Measurements from ENCODE around the gene WIPF3. TPM values are rescaled to one million over a fixed set of nuclear protein-coding genes. Genes with fewer than 3 reads are reported as not detected.
A peak's percentile ranks its signal among the peaks of the same experiment; 100 is the strongest.

The WIPF3 gene
- total and polyA plus RNA-seq, 10 donors = 0.17 to 1.5 (median 0.65) TPM

DNA sequence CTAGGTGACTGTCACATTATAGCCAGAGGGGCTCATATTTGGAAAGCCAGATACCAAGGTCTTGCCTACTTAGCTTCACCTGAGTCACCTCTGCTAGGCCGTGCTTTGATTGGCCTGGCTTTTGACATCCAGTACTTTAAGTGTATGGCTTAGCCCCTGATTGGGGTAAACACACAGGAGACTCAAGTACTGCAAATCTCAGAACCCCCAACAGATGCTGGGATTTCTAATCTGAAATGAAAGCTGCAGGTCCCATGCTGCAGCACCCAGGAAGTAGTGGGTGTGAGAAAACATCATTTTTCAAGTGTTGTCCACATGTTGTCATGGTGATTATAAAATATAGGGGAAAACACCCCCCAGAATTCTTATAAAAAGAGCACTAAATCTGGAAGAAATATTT, 76.2 kb downstream of the WIPF3 start:
- Histone ChIP-seq H3K27me3 (replicated peaks in 1 of 7) (peaks cover 0 to 31% (median 0%) of the 10 kb centered on the region in 7 donors), H3K36me3 (no peaks in the 10 kb centered on the region), H3K4me1 (peaks cover 0 to 13% (median 2%) of the 10 kb centered on the region in 6 donors), H3K27ac (no peak overlapping the region), H3K9me3 (no peaks in the 10 kb centered on the region), H3K4me3 (no peak overlapping the region)
- DNase-seq = no peak
- intact Hi-C loops (cut with DNase I; ENCODE audit: low total_unique reads) = no loop called here
- TF ChIP-seq POLR2AphosphoS5 (IDR thresholded peaks at IDR 0.05) = no peak
- no peak for TF ChIP-seq POLR2A (IDR thresholded peaks at IDR 0.05)
- TF ChIP-seq, protein P1, sequence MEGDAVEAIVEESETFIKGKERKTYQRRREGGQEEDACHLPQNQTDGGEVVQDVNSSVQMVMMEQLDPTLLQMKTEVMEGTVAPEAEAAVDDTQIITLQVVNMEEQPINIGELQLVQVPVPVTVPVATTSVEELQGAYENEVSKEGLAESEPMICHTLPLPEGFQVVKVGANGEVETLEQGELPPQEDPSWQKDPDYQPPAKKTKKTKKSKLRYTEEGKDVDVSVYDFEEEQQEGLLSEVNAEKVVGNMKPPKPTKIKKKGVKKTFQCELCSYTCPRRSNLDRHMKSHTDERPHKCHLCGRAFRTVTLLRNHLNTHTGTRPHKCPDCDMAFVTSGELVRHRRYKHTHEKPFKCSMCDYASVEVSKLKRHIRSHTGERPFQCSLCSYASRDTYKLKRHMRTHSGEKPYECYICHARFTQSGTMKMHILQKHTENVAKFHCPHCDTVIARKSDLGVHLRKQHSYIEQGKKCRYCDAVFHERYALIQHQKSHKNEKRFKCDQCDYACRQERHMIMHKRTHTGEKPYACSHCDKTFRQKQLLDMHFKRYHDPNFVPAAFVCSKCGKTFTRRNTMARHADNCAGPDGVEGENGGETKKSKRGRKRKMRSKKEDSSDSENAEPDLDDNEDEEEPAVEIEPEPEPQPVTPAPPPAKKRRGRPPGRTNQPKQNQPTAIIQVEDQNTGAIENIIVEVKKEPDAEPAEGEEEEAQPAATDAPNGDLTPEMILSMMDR (IDR thresholded peaks at IDR 0.05 in 8 of 11, conservative IDR thresholded peaks at IDR 0.05 in 3 of 11) = no peak
- 91 to 100% (median 100%) methylated on average over 1 of the region's 1 CpG for WGBS, 5 donors

DNA sequence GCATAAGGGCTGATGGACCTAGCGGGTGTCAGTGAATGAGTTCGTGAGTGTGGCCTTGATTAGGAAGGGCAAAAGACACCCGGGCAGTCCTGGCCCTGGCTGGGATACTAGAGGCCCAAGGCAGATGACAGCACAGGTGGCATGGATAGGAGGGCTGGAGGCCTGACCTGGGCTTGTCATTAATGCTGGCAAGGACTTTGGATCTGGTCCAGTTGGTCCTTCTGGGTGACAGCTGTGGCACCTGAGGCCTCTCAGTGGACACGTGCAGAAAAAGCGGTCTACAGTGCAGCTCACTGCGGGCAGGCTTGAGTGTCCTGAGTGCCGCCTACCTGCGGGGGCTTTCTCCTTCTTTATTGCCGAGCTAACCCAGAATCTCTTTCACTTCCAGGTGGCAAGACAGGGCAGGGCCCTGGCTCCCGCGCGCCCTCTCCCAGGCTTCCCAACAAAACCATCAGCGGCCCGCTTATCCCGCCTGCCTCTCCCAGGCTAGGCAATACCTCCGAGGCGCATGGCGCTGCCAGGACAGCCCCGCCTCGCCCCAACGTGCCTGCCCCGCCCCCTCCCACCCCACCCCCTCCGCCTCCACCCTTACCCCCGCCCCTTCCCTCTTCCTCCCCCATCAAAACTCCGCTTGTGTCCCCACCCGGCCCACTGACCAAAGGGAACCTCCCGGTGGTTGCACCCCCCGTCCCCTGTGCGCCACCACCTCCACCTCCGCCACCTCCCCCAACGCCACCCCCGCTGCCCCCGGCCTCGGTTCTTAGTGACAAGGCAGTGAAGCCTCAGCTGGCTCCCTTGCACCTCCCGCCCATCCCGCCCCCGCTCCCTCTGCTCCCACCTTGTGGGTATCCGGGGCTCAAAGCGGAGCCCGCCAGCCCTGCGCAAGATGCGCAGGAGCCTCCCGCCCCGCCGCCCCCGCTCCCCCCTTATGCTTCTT, 77.4 kb downstream of the WIPF3 start:
- Histone ChIP-seq H3K4me3 (peak overlapping the region in 3 of 8 donors; percentile 6 to 53 (median 13)), H3K27ac (no peak overlapping the region), H3K36me3 (no peaks in the 10 kb centered on the region), H3K4me1 (peaks cover 0 to 12% (median 2%) of the 10 kb centered on the region in 6 donors), H3K9me3 (no peaks in the 10 kb centered on the region), H3K27me3 (replicated peaks in 1 of 7) (peaks cover 0 to 26% (median 0%) of the 10 kb centered on the region in 7 donors)
- 29 to 52% (median 35%) methylated on average over 21 to 44 of the region's 46 CpGs for WGBS, 5 donors
- no peak for DNase-seq
- TF ChIP-seq POLR2A (IDR thresholded peaks at IDR 0.05) = no peak
- TF ChIP-seq, protein P1 (IDR thresholded peaks at IDR 0.05 in 8 of 11, conservative IDR thresholded peaks at IDR 0.05 in 3 of 11) = no peak
- no peak for TF ChIP-seq POLR2AphosphoS5 (IDR thresholded peaks at IDR 0.05)
- intact Hi-C loops (cut with DNase I; ENCODE audit: low total_unique reads) = no loop called here

GRCh38 chr7:29884399-29885272, 78.3 kb downstream of the WIPF3 start:
- H3K27me3 ChIP-seq (replicated peaks in 1 of 7) = peaks cover 0 to 23% (median 0%) of the 10 kb centered on the region in 7 donors
- H3K27ac ChIP-seq = no peak overlapping the region
- TF ChIP-seq, protein P1 (IDR thresholded peaks at IDR 0.05 in 8 of 11, conservative IDR thresholded peaks at IDR 0.05 in 3 of 11) = no peak
- TF ChIP-seq POLR2AphosphoS5 (IDR thresholded peaks at IDR 0.05) = no peak
- no peak for TF ChIP-seq POLR2A (IDR thresholded peaks at IDR 0.05)
- H3K36me3 ChIP-seq = no peaks in the 10 kb centered on the region
- no peak for DNase-seq
- 52 to 79% (median 60%) methylated on average over 21 to 28 of the region's 28 CpGs for WGBS, 5 donors
- H3K9me3 ChIP-seq = no peaks in the 10 kb centered on the region
- intact Hi-C loops (cut with DNase I; ENCODE audit: low total_unique reads) = no loop called here
- peaks cover 0 to 12% (median 2%) of the 10 kb centered on the region in 6 donors for H3K4me1 ChIP-seq
- H3K4me3 ChIP-seq = peak overlapping the region in 3 of 8 donors; percentile 6 to 53 (median 13)

Data from spleen (tissue), 11 donors.